ENCODE measurements around the gene KCNG3.

GRCh38 chr2:42463570-42463969 lies 30.2 kb downstream of the KCNG3 start:
- TF ChIP-seq CTCF (IDR thresholded peaks at IDR 0.05) = no peak
- TF ChIP-seq POLR2AphosphoS5 (IDR thresholded peaks at IDR 0.05) = no peak
- TF ChIP-seq EP300 (IDR thresholded peaks at IDR 0.05) = no peak
